ENCODE data around the gene MPV17.

DNA sequence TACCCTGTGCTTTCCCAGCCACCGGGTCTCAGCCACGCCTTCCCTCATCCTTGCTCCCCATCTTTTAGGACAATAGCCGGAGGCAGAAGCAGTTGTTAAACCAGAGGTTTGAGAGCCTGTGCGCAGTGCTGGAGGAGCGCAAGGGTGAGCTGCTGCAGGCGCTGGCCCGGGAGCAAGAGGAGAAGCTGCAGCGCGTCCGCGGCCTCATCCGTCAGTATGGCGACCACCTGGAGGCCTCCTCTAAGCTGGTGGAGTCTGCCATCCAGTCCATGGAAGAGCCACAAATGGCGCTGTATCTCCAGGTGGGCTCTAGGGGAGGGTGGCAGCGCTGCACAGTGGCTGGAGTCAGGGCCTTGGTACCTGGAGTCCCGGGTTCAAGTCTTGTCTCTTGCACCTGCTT is 17.4 kb downstream of the MPV17 start:
- TF ChIP-seq, protein P1, sequence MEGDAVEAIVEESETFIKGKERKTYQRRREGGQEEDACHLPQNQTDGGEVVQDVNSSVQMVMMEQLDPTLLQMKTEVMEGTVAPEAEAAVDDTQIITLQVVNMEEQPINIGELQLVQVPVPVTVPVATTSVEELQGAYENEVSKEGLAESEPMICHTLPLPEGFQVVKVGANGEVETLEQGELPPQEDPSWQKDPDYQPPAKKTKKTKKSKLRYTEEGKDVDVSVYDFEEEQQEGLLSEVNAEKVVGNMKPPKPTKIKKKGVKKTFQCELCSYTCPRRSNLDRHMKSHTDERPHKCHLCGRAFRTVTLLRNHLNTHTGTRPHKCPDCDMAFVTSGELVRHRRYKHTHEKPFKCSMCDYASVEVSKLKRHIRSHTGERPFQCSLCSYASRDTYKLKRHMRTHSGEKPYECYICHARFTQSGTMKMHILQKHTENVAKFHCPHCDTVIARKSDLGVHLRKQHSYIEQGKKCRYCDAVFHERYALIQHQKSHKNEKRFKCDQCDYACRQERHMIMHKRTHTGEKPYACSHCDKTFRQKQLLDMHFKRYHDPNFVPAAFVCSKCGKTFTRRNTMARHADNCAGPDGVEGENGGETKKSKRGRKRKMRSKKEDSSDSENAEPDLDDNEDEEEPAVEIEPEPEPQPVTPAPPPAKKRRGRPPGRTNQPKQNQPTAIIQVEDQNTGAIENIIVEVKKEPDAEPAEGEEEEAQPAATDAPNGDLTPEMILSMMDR (IDR thresholded peaks at IDR 0.05; ENCODE audit: poor library complexity, severe bottlenecking), result no peak
- TF ChIP-seq EZH2 (IDR thresholded peaks at IDR 0.05; ENCODE audit: borderline replicate concordance, insufficient read depth, low read length, poor library complexity, severe bottlenecking) (no peak), POLR2AphosphoS5 (IDR thresholded peaks at IDR 0.05) (no peak)
- TF ChIP-seq, protein P2, sequence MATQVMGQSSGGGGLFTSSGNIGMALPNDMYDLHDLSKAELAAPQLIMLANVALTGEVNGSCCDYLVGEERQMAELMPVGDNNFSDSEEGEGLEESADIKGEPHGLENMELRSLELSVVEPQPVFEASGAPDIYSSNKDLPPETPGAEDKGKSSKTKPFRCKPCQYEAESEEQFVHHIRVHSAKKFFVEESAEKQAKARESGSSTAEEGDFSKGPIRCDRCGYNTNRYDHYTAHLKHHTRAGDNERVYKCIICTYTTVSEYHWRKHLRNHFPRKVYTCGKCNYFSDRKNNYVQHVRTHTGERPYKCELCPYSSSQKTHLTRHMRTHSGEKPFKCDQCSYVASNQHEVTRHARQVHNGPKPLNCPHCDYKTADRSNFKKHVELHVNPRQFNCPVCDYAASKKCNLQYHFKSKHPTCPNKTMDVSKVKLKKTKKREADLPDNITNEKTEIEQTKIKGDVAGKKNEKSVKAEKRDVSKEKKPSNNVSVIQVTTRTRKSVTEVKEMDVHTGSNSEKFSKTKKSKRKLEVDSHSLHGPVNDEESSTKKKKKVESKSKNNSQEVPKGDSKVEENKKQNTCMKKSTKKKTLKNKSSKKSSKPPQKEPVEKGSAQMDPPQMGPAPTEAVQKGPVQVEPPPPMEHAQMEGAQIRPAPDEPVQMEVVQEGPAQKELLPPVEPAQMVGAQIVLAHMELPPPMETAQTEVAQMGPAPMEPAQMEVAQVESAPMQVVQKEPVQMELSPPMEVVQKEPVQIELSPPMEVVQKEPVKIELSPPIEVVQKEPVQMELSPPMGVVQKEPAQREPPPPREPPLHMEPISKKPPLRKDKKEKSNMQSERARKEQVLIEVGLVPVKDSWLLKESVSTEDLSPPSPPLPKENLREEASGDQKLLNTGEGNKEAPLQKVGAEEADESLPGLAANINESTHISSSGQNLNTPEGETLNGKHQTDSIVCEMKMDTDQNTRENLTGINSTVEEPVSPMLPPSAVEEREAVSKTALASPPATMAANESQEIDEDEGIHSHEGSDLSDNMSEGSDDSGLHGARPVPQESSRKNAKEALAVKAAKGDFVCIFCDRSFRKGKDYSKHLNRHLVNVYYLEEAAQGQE (IDR thresholded peaks at IDR 0.05; ENCODE audit: borderline replicate concordance), result no peak
